ENCODE measurements around the gene STX18.

- TF ChIP-seq CTCF (IDR thresholded peaks at IDR 0.05), result no peak
- no peak for TF ChIP-seq EP300 (IDR thresholded peaks at IDR 0.05)
- TF ChIP-seq POLR2AphosphoS5 (IDR thresholded peaks at IDR 0.05), result no peak
- TF ChIP-seq POLR2A (IDR thresholded peaks at IDR 0.05), result no peak
Observed at GRCh38 chr4:4408576-4409335, 133.1 kb downstream of the STX18 start.

Data from suprapubic skin (tissue), 4 donors.